GM19351 (cell line): ENCODE results near the gene AMIGO3.

Source experiments
- ATAC-seq: cut with Tn5 transposase; IDR thresholded peaks from one replicate; pipeline ENCODE4 v1.9.1; 2021; ENCODE audit warnings: mild to moderate bottlenecking, moderate library complexity; ENCODE audit not compliant: unreplicated experiment

The AMIGO3 gene

GRCh38 chr3:49725906-49726681 lies 6.6 kb upstream of the AMIGO3 start:
- no peak for ATAC-seq

DNA sequence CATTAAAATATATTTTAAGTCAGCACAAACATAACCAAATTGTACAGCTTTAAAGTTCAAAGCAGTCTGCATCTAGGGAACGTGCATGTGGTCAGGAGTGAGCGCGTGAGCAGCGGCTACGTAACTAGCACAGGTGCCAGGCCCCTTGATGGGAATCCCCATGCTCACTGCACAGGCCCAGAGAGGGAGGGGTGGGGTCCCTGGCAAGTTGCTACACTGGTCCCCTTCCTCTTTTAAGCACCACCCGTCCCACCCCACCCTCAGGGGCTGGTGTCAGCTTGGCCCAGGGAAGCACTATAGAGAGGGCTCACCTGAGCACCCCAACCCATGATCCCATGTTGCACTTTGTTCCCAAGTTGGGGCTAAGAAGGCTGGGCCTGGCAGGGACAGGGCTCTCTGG lies 5.1 kb upstream of the AMIGO3 start:
- no peak for ATAC-seq

- peak; percentile 74 for ATAC-seq
Measured at GRCh38 chr3:49723628-49724551, 4.4 kb upstream of the AMIGO3 start, which contains the start of gene GMPPB. TSS of gene GMPPB (minus strand) at chr3:49723951. CDS start at chr3:49723726, 225 bp downstream.

GRCh38 chr3:49723296-49723627 lies 3.8 kb upstream of the AMIGO3 start:
- no peak for ATAC-seq

- ATAC-seq = no peak
Measured at GRCh38 chr3:49722896-49723295, 3.4 kb upstream of the AMIGO3 start.

DNA sequence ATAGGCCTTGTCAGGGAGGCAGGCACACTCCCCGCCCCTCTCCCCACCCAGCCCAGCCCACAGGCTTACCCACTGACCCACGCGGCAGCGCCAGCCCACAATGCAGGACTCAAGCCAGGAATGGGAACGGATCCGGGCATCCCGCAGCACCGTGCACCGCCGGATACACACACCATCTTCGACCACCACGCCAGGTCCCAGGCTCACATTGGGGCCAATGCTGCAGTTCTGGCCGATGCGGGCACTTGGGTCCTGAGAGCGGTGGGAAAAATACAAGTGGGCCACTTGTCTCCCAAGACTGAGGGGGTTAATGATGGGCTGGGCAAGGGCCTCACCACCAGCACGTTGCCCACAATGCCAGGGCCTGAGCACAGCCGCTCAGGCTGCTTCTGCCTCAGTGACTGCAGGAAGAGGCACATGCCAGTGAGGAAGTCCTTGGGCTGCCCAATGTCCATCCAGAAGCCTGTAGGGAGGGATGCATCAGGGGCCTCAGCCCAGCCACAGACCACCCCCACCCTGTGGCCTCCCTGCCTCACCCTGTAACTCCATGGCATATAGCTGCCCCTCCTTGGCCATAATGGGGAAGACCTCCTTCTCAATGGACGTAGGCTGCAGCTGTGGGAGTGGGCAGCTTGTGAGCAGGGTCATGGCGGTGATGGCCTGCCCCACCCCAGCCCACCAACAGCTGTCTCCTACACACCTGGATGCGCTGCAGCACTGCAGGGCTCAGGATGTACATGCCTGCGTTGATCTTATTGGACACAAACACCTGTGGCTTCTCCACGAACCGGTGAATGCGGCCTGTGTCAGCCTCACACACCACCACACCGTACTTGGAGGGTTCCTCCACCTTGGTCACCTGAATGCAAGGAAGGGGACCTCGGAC lies 2.7 kb upstream of the AMIGO3 start:
- no peak for ATAC-seq

- ATAC-seq = no peak
Measured at GRCh38 chr3:49721596-49721895, 2.1 kb upstream of the AMIGO3 start.

GRCh38 chr3:49720855-49721595 lies 1.5 kb upstream of the AMIGO3 start:
- no peak for ATAC-seq

- ATAC-seq = no peak
Measured at GRCh38 chr3:49718858-49719213, 648 bp downstream of the AMIGO3 start.

DNA sequence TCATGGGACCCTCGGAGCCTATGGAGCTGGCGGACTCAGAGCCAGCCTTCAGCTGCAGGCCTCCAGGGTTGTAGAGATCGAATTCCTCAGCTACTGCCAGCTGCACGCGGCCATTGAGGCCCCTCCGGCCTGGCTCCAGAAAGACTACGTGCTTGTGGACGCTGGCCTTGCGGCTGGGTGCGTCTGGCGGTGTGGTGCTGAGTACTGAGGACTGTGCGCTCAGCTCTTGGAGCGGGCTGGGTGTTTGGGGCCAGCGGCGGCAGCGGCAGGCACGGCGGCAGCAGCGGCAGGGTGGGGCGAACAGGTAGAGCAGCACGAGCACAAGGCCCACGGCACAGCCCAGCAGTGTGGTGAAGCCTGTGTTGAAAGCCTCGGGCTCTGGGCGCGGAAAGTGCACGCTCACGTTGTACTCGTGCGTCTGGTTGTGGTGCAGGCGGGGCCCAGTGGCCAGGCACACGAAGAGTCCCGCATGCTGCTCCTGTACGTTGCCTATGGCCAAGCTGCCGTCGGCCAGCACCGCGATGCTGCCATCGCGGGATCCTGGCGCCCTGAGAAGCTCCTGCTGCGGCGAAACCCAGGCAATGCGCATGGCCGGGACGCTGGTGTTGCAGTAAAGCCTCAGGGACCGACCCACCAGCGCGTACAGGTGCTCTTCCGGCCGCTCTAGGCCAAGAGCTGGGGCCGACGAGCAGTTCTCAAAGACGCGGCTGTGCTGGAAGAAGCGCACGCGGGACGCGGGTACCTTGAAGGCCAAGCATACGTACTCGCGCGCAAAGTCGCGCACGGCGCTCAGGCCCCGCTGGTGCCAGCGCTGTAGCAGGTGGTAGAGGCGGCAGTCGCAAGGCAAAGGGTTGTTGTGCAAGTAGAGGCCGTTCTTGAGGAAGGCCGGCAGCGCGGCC lies 1.3 kb downstream of the AMIGO3 start:
- ATAC-seq = no peak

GRCh38 chr3:49717211-49717958 lies 2.1 kb downstream of the AMIGO3 start:
- no peak for ATAC-seq

DNA sequence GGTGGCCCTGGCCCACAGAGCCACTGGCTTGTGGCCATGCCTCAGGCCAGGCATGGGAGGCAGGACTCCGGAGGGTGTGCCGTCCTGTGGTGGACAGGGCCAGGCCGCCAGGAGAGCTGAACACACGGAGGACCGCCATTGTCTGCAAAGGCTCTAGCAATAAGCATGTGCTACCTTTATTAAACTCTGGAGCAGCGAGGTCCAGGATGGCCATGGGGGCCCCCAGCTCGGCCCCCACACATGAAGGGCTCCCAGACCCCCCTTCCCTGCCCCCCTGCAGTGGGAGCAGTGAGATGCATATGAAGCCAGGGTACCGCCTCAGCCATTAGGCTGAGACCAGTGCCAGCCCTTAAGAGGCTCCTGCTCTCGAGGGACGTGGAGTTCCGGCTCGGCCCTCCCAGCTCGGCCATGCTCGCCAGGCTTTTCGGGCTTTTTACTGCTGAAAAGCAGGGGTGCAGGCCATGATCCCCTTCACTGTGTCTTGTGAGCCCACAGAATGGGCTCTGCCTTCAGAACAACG lies 2.7 kb downstream of the AMIGO3 start:
- no peak for ATAC-seq

DNA sequence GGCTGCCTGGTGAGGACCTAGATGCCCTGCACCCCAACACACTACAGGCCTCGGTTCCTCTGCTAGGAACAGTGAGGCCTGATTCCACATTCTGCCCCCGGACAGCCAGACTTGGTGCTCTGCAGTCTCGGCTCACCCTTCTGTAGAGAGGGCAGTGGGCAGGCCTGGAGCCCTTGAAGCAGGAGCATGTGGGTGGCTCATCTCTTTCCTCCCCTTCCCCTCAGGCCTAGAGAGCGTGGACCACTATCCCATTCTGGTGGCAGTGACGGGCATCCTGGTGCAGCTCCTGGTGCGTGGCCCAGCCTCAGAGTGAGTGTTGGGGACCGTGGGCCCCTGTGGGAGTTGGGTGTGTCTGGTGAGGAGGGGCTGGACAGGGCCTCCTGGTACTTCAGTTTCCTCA lies 3.3 kb downstream of the AMIGO3 start:
- no peak for ATAC-seq

DNA sequence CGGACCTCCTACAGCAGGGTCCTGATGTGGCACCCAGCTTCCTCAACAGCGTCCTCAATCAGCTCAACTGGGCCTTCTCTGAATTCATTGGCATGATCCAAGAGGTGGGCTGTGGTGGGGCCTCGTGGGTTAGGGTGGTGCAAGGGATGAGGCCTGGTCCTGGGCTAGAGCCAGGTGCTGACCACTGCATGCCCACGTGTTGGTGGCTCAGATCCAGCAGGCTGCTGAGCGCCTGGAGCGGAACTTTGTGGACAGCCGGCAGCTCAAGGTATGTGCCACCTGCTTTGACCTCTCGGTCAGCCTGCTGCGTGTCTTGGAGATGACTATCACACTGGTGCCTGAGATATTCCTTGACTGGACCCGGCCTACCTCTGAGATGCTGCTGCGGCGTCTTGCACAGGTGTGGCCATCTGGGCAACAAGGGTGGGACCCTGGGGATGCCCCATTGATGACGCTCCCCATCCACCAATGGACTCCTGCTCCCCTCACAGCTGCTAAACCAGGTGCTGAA lies 3.8 kb downstream of the AMIGO3 start:
- no peak for ATAC-seq

DNA sequence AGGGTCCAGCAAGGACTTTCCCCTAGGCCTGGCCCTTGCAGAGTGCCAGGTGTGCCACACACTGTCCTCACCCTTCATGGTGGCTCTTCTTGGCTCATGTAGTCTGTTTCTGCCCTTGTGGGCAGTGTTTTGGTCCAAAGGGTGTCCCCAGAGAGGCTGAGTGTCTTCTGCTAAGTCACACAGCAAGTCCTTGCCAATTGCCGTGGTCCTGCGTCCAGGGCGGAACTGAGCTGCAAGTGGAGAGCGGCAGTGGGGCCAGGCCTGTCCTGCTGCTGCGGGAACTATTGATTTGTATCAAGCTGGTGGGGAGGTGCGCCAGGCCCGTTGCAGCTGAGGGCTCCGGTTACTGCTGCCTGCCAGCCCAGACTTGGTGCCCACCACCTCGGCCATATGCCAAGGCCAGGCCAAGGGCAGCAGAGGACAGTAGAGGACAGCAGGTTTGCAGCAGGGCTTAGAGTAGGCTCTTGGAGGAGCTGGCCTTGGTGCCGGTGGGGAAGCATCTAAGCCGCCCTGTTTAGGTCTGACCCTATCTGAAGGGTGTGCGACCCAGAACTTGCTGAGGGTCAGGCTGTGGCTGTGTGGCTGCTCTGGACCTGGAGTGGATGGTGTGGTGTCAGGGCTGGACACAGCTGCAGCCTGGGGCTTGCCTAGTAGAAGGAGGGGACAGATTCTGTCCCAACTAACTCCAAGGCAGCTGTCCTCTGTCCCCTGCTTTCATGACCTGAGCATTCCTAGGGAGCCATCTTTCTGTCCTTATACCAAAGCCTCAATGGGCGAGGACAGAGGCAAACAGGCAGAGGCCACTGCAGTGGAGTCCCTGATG lies 4.5 kb downstream of the AMIGO3 start:
- ATAC-seq = no peak

DNA sequence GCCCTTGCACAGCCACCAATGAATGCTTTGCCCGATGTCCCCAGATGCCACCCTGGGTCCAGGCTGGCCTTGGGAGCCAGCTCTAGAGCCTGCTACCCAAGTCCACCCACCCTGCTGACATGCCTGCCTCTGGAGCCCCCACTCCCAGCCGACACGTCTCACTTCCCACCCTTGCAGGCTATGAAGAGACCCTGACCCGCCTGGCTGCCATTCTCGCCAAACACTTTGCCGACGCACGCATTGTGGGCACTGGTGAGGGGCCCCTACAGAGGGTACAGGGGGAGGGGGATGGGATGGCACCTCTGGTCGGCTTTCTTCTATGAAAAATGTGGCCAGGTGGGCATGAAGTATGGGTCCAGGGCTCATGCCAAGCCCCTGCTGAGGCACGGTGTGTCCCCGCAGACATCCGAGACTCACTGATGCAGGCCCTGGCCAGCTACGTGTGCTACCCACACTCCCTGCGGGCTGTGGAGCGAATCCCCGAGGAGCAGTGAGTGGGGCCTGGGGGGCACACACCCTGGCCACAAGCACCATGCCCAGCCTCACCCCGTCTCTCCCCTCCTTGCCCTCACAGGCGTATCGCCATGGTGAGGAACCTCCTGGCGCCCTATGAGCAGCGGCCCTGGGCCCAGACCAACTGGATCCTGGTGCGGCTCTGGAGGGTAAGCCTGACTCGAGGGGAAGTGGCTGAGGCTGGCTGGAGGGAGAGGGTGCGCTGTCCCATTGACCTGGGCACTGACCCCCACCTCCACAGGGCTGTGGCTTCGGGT lies 6.0 kb downstream of the AMIGO3 start:
- ATAC-seq = no peak
